ENCODE measurements around the gene TFCP2L1.

DNA sequence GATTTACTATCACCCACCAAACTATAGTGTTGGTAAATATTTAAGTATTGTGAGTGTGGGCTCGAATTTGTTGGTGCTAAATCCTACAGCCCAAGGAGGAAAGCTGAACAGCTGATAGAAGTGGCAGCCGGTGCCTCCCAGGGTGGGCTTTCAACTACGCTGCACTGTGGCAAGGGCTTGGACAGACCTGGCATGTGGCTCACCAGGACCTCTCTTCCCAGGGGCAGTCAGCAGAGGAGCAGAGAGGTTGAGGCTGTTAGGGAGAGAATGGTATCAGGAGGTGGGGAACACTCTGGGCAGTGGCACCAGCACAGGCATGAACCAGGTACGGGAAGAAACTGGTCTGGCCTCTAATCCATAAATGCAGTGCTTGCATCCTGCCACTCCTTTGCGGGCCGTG lies 44.6 kb downstream of the TFCP2L1 start:
- TF ChIP-seq FOXP2 (optimal IDR thresholded peaks at IDR 0.05; ENCODE audit: control extremely low read depth, extremely low read length, insufficient read depth) (no peak), POLR2AphosphoS5 (IDR thresholded peaks at IDR 0.05; ENCODE audit: borderline replicate concordance, low read depth, low read length) (no peak), EZH2 (IDR thresholded peaks at IDR 0.05) (no peak)

Data from SK-N-MC (cell line).